ENCODE results near the gene KIF15.
"Not testable (repeated sequence)": the region's sequence is repeated elsewhere in the genome, so short reads cannot be mapped to it uniquely, and the experiment has no call there.

Gene KIF15
- 1.7 to 4.1 reads per million in 2 donors for total RNA-seq

- DNase-seq: peak; percentile 88
These were observed at the start of gene KIF15, which contains the start of gene KIAA1143 for GRCh38 chr3:44761424-44762169. Gene KIF15, plus strand, starts transcription at chr3:44761794. Its CDS starts 72 bp downstream, at chr3:44761866. Gene KIAA1143, minus strand, starts transcription at chr3:44761619. Its CDS starts 17 bp downstream, at chr3:44761602.

- peak; percentile 28 for DNase-seq
These were observed 49.0 kb upstream of the KIF15 start, which contains the start of gene ZNF502 for GRCh38 chr3:44712455-44713075. Gene ZNF502, plus strand, starts transcription at chr3:44712660. Its CDS starts 7,602 bp downstream, at chr3:44720262.

DNA sequence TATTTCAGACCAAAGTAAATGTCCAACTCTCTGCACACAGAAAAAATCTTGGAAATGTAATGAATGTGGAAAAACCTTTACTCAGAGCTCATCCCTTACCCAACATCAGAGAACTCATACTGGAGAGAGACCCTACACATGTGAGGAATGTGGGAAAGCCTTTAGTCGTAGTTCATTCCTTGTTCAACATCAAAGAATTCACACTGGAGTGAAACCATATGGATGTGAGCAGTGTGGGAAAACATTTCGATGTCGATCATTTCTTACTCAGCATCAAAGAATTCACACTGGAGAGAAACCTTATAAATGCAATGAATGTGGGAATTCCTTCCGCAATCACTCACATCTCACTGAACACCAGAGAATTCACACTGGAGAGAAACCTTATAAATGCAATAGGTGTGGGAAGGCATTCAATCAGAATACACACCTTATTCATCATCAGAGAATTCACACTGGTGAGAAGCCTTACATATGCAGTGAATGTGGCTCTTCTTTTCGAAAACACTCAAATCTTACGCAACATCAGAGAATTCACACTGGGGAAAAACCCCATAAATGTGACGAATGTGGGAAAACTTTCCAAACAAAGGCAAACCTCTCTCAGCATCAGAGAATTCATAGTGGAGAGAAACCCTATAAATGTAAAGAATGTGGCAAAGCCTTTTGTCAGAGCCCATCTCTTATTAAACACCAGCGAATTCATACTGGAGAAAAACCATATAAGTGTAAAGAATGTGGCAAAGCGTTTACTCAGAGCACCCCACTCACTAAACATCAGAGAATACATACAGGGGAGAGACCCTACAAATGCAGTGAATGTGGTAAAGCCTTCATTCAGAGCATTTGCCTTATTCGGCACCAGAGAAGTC lies 40.1 kb upstream of the KIF15 start:
- no peak for DNase-seq

- no peak for DNase-seq
These were observed 39.5 kb upstream of the KIF15 start for GRCh38 chr3:44722103-44722401.

- DNase-seq: peak; percentile 73
These were observed 32.1 kb upstream of the KIF15 start, which contains the start of gene ZNF501 for GRCh38 chr3:44729384-44729910. Gene ZNF501, plus strand, starts transcription at chr3:44729635. Its CDS starts 4,787 bp downstream, at chr3:44734422.

DNA sequence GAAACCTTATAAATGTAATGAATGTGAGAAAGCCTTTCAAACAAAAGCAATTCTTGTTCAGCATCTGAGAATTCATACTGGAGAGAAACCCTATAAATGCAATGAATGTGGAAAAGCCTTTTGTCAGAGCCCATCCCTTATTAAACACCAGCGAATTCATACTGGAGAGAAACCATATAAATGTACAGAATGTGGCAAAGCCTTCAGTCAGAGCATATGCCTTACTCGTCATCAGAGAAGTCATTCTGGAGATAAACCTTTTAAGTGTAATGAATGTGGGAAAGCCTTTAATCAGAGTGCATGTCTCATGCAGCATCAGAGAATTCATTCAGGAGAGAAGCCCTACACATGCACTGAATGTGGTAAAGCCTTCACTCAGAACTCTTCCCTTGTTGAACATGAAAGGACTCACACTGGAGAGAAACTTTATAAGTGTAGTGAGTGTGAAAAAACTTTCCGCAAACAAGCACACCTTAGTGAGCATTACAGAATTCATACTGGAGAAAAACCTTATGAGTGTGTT lies 26.9 kb upstream of the KIF15 start:
- no peak for DNase-seq

GRCh38 chr3:44761101-44761423 lies 532 bp upstream of the KIF15 start:
- no peak for DNase-seq

- no peak for DNase-seq
These were observed 630 bp downstream of the KIF15 start for GRCh38 chr3:44762170-44762677.

DNA sequence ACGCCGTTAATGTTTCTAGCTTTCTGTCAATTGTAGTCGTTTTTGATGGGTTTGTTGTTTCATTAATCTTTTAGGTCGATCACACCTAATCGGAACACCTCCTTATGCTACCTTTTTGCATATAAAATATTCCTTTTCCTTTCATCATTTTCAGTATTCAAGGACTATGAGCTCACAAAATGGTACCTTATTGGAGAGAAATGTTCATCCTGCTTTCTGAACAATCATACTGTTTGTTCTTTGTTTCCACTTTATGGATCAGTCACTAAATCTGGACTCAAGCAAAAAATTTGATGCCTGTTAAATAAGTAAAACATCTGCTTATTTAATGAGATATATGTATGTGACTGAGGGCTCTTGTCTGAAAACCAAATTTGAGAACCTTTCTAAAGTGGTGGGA lies 1.1 kb downstream of the KIF15 start:
- no peak for DNase-seq

DNA sequence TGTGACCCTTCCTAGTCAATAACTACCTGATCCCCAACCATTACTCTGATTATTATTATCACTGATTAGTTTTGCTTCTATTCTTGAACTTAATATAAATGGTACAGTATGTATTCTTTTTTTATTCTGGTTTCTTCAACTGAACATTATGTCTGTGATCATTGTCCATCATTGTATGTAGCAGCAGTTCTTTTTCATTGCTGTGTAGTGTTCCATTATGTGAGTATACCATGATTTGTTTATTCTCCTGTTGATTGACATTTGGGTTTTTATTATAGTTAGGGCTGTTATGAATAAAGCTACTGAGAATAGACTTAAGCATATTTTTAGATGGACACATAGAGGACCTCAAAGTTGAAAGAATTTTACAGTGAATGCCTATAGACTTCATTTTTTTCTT lies 2.7 kb downstream of the KIF15 start:
- DNase-seq: no peak

GRCh38 chr3:44771424-44772098 lies 10.0 kb downstream of the KIF15 start:
- no peak for DNase-seq

- no peak for DNase-seq
These were observed 10.5 kb downstream of the KIF15 start for GRCh38 chr3:44772099-44772442.

- no peak for DNase-seq
These were observed 21.3 kb downstream of the KIF15 start for GRCh38 chr3:44782891-44783290.

DNA sequence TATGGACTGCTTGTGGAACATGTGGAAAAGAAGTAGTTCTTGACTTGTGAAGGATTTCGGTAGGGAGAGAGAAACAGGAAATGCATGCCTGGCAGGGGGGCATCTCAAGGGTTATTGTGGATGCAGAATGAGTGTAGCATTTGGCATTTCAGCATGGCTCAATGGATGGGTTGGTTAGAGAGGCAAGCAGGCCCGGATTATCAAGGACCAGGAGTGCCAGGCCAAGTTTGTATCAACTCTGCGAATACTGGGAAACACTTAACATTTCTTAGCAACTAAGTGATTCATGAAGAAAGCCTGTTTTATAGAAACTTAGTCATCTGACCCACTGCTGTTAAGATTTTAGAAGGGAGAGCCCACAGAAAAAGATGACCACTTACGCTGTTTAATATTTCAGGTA lies 33.6 kb downstream of the KIF15 start:
- DNase-seq: no peak

DNA sequence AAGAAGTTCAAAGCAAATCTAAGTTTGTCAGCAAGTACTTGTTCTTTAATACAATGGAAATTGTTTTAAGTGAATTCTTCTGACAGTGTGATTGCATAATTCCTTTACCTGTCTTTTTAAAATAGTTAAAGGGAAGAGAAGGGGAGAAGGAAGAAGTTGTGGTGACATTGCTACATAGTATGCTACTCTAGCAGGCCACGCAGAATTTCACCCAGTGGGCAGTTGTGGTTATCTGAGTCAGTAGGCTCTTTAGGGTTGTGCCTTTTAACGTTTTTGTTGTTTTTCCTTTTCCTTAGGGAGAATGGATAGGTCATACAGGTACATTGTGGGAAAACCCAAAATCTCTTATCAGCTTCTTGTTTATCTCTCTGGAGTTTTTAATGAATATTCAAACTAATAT lies 40.4 kb downstream of the KIF15 start:
- DNase-seq: no peak

- DNase-seq: no peak
These were observed 41.7 kb downstream of the KIF15 start for GRCh38 chr3:44803298-44803697.

- no peak for DNase-seq
These were observed 44.4 kb downstream of the KIF15 start for GRCh38 chr3:44805960-44806359.

- no peak for DNase-seq
These were observed 53.2 kb downstream of the KIF15 start for GRCh38 chr3:44814751-44815150.

GRCh38 chr3:44816334-44816733 lies 54.7 kb downstream of the KIF15 start:
- not testable (repeated sequence) for DNase-seq

DNA sequence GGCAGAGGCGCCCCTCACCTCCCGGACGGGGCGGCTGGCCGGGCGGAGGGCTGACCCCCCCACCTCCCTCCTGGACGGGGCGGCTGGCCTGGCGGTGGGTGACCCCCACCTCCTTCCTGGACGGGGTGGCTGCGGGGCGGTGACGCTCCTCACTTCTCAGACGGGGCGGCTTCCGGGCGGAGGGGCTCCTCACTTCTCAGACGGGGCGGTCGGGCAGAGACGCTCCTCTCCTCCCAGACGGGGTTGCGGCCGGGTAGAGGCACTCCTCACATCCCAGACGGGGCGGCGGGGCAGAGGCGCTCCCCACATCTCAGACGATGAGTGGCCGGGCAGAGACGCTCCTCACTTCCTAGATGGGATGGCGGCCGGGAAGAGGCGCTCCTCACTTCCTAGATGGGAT lies 59.6 kb downstream of the KIF15 start:
- DNase-seq: not testable (repeated sequence)

- DNase-seq: no peak
These were observed 63.8 kb downstream of the KIF15 start for GRCh38 chr3:44825264-44825925.

DNA sequence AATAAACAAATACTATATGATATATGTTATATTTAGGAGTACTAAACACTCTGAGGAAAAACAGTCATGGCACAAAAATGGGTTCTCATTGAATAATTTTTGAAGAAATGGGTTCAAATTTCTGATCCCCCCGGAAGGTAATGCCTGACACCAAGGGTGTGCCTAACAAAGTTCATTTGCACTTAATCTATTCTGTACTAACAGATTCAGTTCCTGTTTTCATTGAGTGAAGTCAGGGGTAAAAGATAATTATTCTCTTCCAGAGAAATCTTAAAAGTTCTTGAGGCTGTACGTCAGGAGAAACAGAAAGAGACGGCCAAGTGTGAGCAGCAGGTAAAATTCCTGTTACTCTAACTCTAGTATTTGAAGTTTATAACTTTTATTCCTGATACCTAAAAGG lies 65.6 kb downstream of the KIF15 start:
- no peak for DNase-seq
